ENCODE measurements around the gene SENP7. TPM values are rescaled to one million over a fixed set of nuclear protein-coding genes. Genes with fewer than 3 reads are reported as not detected.
"Not testable (repeated sequence)": the region's sequence is repeated elsewhere in the genome, so short reads cannot be mapped to it uniquely, and the experiment has no call there.

Gene SENP7
- polyA plus RNA-seq, 3 donors = 4.7 to 8.8 (median 6.0) TPM

DNA sequence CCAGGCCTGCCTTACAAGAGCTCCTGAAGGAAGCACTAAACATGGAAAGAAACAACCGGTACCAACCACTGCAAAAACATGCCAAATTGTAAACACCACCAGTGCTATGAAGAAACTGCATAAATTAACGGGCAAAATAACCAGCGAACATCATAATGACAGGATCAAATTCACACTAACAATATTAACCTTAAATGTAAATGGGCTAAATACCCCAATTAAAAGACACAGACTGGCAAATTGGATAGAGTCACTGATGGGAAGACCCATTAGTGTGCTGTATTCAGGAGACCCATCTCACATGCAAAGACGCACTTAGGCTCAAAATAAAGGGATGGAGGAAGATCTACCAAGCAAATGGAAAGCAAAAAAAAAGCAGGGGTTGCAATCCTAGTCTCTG, 44.3 kb downstream of the SENP7 start:
- H3K27ac ChIP-seq (ENCODE audit: low read depth, low read length) = not testable (repeated sequence)
- 95 to 100% (median 98%) methylated on average over 4 of the region's 4 CpGs for WGBS, 3 donors

DNA sequence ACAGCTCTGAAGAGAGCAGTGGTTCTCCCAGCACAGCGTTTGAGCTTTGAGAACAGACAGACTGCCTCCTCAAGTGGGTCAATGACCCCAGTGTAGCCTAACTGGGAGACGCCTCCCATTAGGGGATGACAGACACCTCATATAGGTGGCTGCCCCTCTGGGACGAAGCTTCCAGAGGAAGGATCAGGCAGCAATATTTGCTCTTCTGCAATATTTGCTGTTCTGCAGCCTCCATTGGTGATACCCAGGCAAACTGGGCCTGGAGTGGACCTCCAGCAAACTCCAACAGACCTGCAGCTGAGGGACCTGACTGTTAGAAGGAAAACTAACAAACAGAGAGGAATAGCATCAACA, 45.7 kb downstream of the SENP7 start:
- H3K27ac ChIP-seq (ENCODE audit: low read depth, low read length) = not testable (repeated sequence)
- 61 to 75% (median 73%) methylated on average over 3 of the region's 3 CpGs for WGBS, 3 donors

DNA sequence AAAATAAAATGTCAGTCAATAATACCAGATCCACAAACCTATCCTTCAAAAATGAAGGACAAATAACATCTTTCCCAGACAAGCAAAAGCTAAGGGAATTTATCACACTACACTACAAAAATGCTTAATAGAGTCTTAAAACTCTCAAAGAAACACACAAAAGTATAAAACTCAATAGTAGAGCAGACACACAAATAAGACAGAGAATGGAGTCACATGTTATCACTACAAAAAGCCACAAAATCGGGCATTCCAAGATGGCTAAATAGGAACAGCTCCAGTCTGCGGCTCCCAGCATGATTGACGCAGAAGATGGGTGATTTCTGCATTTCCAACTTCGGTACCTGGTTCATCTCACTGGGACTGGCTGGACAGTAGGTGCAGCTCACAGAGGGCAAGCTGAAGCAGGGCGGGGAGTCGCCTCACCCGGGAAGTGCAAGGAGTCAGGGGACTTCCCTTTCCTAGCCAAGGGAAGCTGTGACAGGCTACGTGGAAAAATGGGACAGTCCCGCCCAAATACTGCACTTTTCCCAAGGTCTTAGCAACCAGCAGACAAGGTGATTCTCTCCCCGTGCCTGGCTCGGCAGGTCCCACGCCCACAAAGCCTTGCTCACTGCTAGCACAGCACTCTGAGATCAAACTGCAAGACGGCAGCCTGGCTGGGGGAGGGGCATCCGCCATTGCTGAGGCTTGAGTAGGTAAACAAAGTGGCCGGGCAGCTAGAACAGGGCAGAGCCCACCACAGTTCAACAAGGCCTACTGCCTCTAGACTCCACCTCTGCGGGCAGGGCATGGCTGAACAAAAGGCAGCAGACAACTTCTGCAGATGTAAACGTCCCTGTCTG, 46.3 kb downstream of the SENP7 start:
- 55 to 85% (median 77%) methylated on average over 17 of the region's 17 CpGs for WGBS, 3 donors
- H3K27ac ChIP-seq (ENCODE audit: low read depth, low read length) = no peak overlapping the region

DNA sequence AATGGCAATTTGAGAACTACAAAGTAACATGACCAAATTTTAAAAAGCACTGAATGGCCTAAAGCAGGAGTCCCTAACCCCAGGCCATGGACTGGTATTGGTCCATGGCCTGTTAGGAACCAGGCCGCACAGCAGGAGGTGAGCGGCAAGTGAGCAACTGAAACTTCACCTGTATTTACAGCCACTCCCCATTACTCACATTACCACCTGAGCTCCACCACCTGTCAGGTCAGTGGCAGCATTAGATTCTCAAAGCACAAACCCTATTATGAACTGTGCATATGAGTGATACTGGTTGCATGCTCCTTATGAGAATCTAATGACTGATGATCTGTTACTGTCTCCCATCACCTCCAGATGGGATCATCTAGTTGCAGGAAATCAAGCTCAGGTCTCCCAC, 48.8 kb downstream of the SENP7 start:
- no peak overlapping the region for H3K27ac ChIP-seq (ENCODE audit: low read depth, low read length)
- 99 to 100% (median 100%) methylated on average over 2 of the region's 2 CpGs for WGBS, 3 donors

DNA sequence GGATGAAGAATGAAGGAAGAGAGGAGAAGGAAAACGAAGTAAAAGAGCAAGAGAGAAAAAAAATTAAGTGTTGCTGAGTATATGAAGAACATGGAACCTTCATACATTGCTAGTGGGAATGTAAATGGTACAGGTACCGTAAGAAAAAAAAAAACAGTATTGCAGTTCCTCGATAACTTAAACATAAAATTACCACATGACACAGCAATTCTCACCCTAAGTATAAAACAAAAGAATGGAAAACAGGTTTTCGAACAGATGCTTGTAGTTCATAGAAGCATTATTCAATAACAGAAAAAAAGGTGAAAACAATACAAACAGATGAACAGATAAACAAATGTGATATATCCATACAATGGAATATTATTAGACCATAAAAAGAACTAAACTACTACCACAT, 51.6 kb downstream of the SENP7 start:
- WGBS, 3 donors = 82 to 87% (median 83%) methylated on average over 4 of the region's 4 CpGs
- H3K27ac ChIP-seq (ENCODE audit: low read depth, low read length) = no peak overlapping the region

DNA sequence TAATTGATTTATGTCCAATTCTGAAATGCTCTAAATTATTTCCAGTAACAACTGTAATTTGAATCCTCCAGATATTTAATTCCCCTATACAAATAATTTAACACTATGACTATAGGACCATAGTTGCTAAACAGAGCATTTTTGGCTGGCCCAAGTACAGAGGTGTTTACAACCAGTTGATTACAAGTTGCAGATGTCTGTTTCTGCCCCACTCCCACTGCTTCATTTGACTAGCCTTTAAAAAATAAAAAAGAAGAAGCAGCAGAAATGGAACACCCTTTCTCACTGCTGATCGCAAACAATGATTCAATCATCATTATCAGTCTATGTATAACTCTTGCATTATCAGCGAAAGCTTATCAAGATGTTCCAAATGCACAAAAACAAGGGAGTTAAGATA, 54.6 kb downstream of the SENP7 start:
- no peak overlapping the region for H3K27ac ChIP-seq (ENCODE audit: low read depth, low read length)
- WGBS, 3 donors = 89 to 97% (median 95%) methylated on average over 2 of the region's 2 CpGs

DNA sequence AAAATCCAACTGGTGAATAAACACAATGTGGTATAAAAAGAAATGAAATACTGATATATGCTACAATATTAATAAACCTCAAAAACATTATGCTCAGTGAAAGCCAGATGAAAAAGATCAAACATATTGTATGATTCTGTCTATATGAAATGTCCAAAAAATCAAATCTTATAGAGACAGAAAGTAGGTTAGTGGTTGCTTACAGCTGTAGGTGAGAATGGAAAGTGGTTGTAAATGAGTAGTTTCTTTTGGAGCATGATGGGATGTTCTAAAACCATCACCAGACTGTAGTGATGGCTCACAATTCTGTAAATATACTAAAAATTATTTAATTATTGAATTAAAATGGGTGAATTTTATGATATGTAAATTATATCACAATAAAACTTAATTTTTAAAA, 58.4 kb downstream of the SENP7 start:
- no peak overlapping the region for H3K27ac ChIP-seq (ENCODE audit: low read depth, low read length)

DNA sequence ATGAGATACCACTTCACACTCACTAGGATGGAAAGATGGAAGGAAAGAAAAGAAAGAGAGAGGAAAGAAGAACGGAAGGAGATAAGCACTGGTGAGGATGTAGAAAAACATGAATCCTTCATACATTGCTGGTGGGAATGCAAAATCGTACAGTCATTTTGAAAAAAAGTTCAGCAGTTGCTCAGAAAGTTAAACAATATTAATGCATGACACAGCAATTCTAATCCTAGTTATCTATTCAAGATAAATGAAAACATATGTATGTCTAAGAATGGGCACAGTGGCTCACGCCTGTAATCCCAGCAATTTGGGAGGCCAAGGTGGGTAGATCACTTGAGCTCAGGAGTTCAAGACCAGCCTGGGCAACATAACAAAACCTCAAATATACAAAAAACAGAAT, 59.1 kb downstream of the SENP7 start:
- WGBS, 3 donors = 93 to 95% (median 95%) methylated on average over 3 of the region's 3 CpGs
- no peak overlapping the region for H3K27ac ChIP-seq (ENCODE audit: low read depth, low read length)

DNA sequence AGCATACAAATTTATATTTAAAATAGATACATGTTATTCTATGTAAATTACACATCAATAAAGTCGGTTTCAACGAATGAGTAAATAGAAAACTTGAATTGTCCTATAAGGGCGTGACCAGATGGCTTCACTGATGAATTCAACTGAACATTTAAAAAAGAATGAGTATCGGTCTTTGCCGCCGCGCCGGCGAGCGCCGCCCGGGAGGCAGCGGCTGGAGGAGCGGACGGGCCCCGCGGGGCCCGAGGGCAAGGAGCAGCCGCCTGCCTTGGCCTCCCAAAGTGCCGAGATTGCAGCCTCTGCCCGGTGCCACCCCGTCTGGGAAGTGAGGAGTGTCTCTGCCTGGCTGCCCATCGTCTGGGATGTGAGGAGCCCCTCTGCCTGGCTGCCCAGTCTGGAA, 74.4 kb downstream of the SENP7 start:
- H3K27ac ChIP-seq (ENCODE audit: low read depth, low read length) = not testable (repeated sequence)
- WGBS, 3 donors = 97 to 98% (median 97%) methylated on average over 17 to 23 of the region's 23 CpGs

DNA sequence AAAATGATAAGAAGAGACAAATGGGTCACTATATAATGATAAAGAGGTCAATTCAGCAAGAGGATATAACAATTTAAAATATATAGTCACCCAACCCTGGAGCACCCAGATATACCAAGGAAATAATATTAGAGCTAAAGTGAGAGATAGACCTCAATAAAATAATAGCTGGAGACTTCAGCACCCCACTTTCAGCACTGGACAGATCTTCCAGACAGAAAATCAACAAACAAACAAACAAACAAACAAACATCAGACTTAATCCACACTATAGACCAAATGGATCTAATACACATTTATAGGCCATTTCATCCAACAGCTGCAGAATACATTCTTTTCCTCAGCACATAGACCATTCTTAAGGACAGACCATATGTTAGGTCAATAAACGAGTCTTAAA, 79.4 kb downstream of the SENP7 start:
- 92 to 100% (median 99%) methylated on average over 1 of the region's 1 CpG for whole genome bisulfite sequencing, 3 donors
- H3K27ac ChIP-seq (ENCODE audit: low read depth, low read length) = no peak overlapping the region

DNA sequence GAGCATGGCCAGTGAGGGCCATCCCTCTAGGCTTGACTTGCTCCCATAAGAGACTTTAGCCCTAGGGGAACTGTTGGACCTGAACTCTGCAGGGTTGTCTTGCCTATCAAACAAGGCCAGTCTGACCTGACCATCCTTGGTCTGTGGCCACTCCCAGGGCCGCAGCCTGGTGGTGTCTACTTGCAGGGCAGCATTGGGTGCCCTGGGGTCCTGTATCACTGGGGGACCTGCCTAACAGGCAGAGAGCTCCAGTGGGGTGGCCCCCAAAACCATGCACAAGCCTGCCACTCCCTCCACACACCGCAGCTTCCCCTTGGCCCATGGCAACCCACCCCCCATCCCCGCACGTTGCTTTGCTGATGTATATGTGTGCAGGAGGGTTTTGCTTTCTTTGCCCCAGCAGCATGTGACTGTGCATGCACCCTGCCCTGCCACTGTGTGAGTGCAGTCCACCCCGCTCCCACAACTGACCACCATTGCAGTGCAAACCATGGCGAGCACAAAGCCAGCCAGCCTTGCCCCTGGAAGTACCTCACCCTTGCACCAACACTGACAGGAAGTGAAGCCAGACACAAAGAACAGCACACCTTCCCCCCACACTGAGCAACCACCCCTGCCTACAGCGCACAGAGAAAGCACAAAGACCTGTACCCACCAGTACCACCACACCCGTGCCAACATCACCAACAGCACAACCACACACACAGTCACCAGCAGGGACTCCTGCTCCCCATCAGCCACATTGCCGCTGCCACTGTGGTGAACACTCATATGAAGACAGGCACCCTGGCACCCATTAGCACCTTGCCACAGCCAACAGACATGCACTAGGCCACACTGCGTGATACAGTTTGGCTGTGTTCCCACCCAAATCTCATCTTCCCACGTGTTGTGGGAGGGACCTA, 88.8 kb downstream of the SENP7 start:
- 94 to 96% (median 96%) methylated on average over 11 of the region's 11 CpGs for WGBS, 3 donors
- no peak overlapping the region for H3K27ac ChIP-seq (ENCODE audit: low read depth, low read length)

DNA sequence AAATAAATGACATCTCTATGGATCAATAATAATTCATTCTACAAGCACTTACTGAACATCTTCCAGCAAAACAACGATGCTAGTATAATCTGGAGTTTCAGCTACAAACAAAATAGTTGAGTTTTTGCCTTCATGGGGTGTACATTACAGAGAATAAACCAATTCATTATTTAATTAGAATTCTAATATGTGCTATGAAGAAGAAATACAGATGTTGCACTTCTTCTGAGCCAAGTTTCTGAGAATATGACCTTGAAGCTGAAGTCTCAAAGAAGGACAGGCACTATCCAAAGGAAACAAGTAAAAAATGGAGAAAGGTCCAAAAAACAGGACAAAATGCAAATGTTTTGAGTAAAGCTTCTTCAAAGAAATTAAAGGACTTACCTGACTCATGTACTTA, 94.2 kb downstream of the SENP7 start:
- 88 to 93% (median 92%) methylated on average over 1 of the region's 1 CpG for WGBS, 3 donors
- H3K27ac ChIP-seq (ENCODE audit: low read depth, low read length) = no peak overlapping the region

DNA sequence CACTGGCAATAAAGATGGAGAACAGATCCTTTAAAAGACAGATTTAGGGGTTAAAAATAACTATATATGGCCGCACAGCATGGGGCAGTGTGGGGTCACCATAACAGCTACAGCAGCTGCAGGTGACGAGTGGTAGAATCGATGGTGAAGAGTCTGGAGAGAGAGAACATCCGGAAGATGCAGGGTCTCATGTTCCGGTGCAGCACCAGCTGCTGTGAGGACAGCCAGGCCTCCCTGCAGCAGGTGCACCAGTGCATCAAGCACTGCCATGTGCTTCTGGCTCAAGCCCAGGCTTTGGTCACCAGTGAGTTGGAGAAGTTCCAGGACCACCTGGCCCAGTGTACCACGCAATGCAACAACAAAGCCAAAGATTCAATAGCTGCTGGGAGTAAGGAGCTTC, 98.9 kb downstream of the SENP7 start:
- H3K27ac ChIP-seq (ENCODE audit: low read depth, low read length) = no peak overlapping the region
- WGBS, 3 donors = 79 to 90% (median 87%) methylated on average over 6 of the region's 6 CpGs

DNA sequence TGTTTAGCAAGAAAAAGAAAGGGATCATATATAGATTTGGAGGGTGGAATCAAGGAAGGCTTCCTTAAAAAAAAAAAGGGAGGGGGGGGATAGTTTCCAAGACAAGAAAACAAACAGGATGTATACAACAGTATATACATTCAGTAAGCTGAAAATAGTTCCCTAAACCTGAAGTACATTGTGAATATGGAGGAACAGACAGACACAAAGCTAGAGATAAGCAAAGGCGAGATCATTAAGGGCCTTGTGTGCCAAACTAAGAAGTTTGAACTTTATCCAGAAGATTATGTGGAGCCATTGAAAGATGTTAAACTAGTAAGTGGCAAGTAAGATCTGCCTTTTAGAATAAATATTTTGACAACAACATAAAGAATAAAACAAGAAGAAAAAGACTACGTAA, 99.4 kb downstream of the SENP7 start:
- WGBS, 3 donors = 91 to 99% (median 93%) methylated on average over 2 of the region's 2 CpGs
- H3K27ac ChIP-seq (ENCODE audit: low read depth, low read length) = no peak overlapping the region

DNA sequence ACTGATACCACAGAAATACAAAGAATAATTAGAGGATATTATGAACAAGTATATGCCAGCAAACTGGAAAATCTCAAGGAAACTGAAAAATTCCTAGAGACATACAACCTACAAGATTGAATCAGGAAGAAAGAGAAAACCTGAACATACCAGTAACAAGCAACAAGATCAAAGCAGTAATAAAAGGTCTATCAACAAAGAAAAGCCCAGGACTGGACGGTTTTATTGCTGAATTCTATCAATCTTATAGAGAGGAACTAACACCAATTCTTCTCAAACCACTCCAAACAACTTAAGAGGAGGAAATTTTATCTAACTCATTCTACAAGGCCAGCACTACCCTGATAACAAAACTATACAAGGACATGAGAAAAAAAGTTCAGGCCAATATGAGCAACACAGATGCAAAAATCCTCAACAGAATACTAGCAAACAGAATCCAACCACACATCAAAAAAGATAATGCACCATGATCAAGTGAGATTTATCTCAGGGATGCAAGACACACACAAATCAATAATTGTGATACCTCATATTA, 121.5 kb downstream of the SENP7 start:
- WGBS, 3 donors = 52 to 90% (median 89%) methylated on average over 1 of the region's 1 CpG

DNA sequence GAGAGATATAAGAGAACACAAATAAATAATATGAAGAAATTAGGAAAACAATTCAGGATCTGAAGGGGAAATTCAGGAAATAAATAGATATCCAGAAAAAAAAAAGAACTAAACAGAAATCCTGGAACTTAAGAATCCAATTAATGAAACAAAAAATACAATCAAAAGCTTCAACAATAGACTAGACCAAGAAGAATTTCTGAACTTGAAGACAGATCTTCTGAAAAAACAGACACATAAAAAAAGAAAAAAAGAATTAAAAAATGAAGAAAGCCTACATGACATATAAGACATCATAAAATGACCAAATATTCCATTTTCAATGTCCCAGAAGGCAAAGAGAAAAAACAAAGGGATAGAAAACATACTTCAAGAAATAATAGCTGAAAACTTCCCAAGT, 124.3 kb downstream of the SENP7 start:
- H3K27ac ChIP-seq (ENCODE audit: low read depth, low read length) = no peak overlapping the region

More for the DNA sequence above, 121.5 kb downstream of the SENP7 start:
- H3K27ac ChIP-seq (ENCODE audit: low read depth, low read length) = no peak overlapping the region

DNA sequence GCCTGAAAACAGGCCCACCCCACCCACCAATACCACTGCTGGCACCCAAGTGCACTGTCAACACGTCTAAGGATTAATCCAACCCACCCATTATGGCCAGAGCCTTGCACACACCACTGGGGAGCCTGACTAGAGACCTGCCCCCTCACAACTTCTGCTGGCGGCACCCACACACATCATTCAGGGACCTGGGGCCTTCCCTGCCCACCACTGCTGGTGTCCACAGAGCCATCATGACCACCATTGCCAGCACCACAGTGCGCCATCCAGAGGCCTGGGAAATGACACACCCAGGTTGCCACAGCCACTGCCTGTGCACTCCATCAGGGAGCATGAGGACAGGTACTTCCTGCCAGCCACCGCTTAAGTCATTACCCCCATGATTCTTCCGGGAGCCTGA, 125.7 kb downstream of the SENP7 start:
- WGBS, 3 donors = 96 to 98% (median 97%) methylated on average over 5 of the region's 5 CpGs
- no peak overlapping the region for H3K27ac ChIP-seq (ENCODE audit: low read depth, low read length)

DNA sequence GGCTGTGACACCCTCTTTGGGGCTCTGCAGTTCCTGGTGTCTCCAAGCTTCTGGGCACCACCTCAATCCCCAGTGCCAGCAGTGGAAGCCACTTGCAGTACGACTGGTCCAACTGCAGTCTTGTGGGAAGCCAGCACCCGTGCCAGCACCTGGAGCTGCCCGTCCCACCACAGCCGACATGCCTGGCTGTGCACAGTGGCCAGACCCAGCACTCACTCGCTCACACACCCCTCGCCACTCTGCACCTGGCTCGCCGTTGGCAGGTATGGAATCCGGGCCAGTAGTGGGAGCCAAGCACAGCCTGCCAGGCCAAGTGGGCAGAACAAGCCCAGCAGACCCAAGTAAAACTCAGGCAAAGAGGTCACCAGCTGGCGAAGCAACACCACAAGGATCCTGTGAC, 128.6 kb downstream of the SENP7 start:
- 96 to 99% (median 96%) methylated on average over 10 of the region's 10 CpGs for WGBS, 3 donors

DNA sequence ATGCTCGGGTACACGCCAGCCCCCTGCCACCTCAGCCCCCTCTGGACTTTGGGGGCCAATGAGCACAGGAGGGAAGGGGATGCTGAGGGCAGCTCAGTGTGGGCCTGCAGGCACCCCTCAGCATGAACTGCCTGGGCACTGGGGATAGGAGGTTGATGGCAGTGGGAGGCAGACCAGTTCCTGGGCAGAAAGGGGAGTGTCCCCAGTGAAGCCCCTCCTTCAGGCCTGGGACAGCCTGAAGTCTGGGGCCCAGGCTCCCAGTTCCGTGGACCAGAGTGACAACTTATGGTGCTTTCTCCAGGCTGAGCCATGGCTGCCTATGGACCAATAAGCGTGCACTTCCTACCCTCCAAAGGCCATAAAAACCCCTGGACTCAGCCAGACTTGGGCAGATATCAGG, 129.4 kb downstream of the SENP7 start:
- 97 to 99% (median 97%) methylated on average over 4 of the region's 4 CpGs for WGBS, 3 donors
- H3K27ac ChIP-seq (ENCODE audit: low read depth, low read length) = no peak overlapping the region

More for the DNA sequence above, 128.6 kb downstream of the SENP7 start:
- H3K27ac ChIP-seq (ENCODE audit: low read depth, low read length) = no peak overlapping the region
